H1 (cell line): ENCODE results near the gene BGN. TPM values are rescaled to one million over a fixed set of nuclear protein-coding genes. Genes with fewer than 3 reads are reported as not detected.

Experiments
- GABPA ChIP-seq: IDR thresholded peaks from 2 replicates; pipeline ENCODE4 v1.6.1; 2011; ENCODE audit warnings: mild to moderate bottlenecking, low read length, moderate library complexity, borderline replicate concordance; ENCODE audit not compliant: insufficient read depth
- POLR2A ChIP-seq, 2 experiments: IDR thresholded peaks; 1 replicate in 1 of 2; 2 replicates in 1 of 2; pipeline ENCODE4 v1.6.1; 2011; ENCODE audit warnings: low read depth in 2 of 2, low read length in 2 of 2, mild to moderate bottlenecking in 2 of 2; ENCODE audit errors: control extremely low read depth in 1 of 2
- SUZ12 ChIP-seq: fragments of 200-600 bp; sonication (generic); IDR thresholded peaks from 2 replicates; pipeline ENCODE4 v1.6.1; 2012; ENCODE audit warnings: mild to moderate bottlenecking, inconsistent platforms, low read length, moderate library complexity, mixed read lengths
- YY1 ChIP-seq: IDR thresholded peaks from 2 replicates; pipeline ENCODE4 v1.6.1; 2011; ENCODE audit warnings: low read depth, mild to moderate bottlenecking, low read length
- polyA plus RNA-seq, 7 experiments: library from polyadenylated mRNA; depleted of rRNA in 3 of 7; stranded (reverse) in 5 of 7; unstranded in 2 of 7; fragments of >200 nt in 5 of 7; fragments of 200-250 nt in 2 of 7; gene quantifications; 1 replicate in 5 of 7; 2 replicates in 1 of 7; 4 replicates in 1 of 7; pipeline versions ENCODE4 v1.2.1 to v1.2.3, GENCODE V29; 2011 to 2013; ENCODE audit warnings: missing spikeins in 2 of 7, mixed read lengths in 2 of 7
- total RNA-seq: library from RNA; stranded (reverse); fragmentation: NEBNext Ultra II Directional; extraction: Animal tissue kit (Norgen Biotek cat#: 25700); gene quantifications from 2 replicates; pipeline ENCODE4 v1.2.1, GENCODE V29; 2021

The BGN gene
- total and polyA plus RNA-seq, 2 of the 8 experiments (the other 6 are each of a cell fraction or from before 2014, with no cell fraction given): 1.8 to 2.4 TPM

DNA sequence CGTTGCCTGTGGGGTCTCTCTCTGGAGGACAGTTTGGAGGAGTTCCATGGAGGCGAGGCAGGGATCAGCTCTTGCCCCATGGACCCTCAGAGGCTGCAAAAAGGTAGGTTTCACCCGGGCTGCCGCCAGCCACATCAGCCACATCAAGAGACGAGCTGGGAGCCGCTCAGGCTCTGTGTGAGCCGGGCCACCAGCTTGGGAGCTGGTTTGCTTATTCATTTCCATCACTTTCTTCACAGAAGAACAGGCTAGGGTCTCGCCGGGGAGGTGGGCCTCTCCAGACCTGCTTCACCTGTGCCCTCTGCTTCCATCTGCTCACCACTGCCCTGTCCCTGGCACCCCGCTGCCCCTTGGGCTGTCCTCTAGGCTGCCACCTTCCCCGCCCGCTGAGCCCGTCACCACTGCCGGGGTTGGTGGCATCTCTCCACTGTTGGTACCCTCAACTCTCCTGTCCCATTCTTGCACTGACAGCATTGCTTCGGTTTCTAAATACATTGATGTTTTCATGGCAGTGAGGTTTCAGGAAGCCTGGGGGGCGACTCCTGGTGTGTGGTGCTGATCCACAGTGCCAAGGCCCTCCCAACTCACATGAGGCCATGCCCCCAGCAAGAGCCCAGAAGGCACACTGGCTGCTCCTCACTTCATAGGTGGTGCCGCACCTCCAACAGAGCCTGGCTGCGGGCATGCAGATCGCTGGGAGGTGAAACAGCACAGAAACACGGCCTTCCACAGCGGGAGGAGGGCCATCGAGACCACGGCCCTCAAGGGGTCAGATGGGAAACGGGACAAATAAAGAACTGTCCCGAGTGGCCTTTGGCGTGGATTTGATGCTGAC lies 44.4 kb upstream of the BGN start (continued):
- no peak for TF ChIP-seq GABPA
- TF ChIP-seq YY1: no peak
- TF ChIP-seq SUZ12: no peak
- no peak for TF ChIP-seq POLR2A (IDR thresholded peaks at IDR 0.05; ENCODE audit: control extremely low read depth in 1 of 2, low read depth in 2 of 2, low read length in 2 of 2)
